Stimulated activated CD8-positive, alpha-beta memory T cell treated with anti-CD3 and anti-CD28 coated beads, Interleukin-4, amount 100 ng/mL, for 48 hours (primary cell): Measurements from ENCODE around the gene ZNF408.
"Not testable (repeated sequence)": the region's sequence is repeated elsewhere in the genome, so short reads cannot be mapped to it uniquely, and the experiment has no call there.

Experiments
- DNase-seq: peaks from one replicate; pipeline ENCODE4 v3.0.0-alpha.2; 2020

The ZNF408 gene

DNA sequence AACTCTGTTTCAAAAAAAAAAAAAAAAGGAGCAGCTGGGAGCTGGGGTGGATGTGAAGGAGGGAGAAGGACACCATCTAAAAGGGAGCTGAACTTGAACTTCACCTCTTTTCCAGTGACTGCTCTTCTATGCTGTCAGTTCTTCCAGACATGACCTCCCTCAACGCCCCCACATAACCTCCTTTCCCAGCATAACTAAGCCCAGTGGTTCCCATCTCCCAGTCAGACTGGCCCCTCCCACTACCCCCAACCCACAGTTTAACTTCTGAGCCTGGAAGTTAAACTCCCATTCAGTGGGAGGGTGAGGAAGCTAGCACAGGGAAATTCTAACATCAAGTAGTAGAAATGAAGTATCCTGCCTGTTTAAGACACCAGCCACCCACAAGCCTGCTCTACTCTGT, 2.2 kb upstream of the ZNF408 start:
- DNase-seq, result no peak

GRCh38 chr11:46701078-46701654, 335 bp downstream of the ZNF408 start:
- DNase-seq, result peak; percentile 32

DNA sequence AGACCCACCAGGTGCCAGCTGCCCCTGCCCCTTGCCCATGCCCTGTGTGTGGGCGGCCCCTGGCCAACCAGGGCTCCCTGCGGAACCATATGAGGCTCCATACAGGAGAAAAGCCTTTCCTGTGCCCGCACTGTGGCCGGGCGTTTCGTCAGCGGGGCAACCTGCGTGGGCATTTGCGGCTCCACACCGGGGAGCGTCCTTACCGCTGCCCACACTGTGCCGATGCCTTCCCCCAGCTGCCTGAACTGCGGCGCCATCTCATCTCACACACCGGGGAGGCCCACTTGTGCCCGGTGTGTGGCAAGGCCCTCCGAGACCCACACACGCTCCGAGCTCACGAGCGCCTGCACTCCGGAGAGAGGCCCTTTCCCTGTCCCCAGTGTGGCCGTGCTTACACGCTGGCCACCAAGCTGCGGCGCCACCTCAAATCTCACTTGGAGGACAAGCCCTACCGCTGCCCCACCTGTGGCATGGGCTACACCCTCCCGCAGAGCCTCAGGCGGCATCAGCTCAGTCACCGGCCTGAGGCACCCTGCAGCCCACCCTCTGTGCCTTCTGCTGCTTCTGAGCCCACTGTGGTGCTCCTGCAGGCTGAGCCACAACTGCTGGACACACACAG, 4.3 kb downstream of the ZNF408 start:
- no peak for DNase-seq

- no peak for DNase-seq
Measured at GRCh38 chr11:46706886-46707285, 6.1 kb downstream of the ZNF408 start.

DNA sequence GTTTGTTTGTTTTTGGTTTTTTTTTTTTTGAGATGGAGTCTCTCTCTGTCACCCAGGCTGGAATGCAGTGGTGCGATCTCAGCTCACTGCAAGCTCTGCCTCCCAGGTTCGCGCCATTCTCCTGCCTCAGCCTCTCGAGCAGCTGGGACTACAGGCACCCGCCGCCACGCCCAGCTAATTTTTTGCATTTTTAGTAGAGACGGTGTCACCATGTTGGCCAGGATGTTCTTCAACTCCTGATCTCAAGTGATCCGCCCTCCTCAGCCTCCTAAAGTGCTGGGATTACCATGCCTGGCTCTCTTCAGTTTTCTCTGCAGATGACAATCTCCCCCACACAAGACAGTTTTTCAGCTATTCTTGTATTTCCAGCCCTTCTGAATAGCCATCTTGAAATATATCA, 8.5 kb downstream of the ZNF408 start:
- not testable (repeated sequence) for DNase-seq

GRCh38 chr11:46710821-46711269, 10.0 kb downstream of the ZNF408 start:
- no peak for DNase-seq

DNA sequence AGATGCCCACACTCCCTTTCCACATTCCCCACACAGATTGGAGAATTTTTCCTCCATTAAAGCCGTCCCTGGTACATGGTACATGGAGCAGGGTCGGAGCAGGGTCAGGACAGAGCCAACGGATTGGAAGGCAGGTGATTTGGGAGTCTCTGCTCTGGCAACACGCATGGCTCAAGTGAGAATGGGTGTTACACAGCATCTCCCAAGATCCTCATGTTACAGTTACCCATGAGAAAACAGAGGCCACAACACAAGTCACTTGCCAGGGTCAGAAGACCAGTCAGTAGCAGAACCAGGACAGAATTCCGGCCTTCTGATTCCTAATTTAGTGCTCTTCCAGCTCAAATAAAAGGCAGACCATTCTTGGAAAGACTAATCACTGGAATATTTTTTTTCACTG, 10.5 kb downstream of the ZNF408 start:
- DNase-seq, result no peak

- DNase-seq, result no peak
Measured at GRCh38 chr11:46712874-46713576, 12.2 kb downstream of the ZNF408 start.

DNA sequence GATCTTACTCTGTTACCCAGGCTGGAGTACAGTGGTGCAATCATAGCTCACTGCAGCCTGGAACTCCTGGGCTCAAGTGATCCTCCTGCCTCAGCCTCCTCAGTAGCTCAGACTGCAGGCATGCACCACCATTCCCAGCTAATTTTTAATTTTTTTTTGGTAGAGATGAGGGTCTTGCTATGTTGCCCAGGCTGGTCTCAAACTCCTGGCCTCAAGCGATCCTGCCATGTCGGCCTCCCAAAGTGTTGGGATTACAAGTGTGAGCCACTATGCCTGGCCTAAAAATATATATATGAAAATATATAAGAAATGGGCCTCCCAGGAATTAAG, 17.0 kb downstream of the ZNF408 start:
- DNase-seq, result not testable (repeated sequence)

DNA sequence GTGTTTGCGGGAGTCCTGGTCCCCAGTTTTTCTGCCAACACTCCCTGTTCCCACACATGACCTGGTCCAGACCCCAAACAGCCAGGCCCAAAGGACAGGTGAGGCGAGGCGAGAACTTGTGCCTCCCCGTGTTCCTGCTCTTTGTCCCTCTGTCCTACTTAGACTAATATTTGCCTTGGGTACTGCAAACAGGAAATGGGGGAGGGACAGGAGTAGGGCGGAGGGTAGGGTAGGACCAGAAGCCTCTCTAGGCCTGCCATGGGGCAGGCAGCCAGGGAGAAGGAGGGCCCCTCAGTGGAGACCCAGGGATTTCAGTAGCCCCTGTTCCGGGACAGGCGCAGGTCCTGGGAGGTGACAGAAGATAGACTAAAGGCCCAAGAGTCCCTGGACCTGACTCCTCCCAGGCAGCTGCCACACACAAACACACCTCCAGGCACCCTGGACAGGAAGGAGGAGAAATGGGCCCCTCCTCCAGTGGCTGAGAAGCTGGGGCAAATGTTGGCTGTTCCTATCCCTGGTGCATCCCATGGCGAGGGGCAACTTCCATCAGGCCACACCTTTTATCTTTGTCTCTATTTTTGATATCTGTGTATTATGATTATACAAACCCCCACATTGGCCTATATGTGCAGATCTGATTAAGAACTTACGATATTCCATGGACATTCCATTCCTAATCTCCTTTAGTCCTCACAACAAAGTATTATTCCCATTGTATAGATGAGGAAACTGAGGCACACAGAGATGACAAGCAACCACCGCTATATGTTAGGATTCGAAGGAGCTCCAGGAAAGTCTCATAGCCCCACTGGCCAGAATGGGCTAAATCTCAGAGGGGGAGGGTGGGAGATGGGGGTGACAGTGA, 17.6 kb downstream of the ZNF408 start:
- no peak for DNase-seq

GRCh38 chr11:46719048-46719542, 18.3 kb downstream of the ZNF408 start, which contains the start of gene F2:
F2 (plus strand) TSS chr11:46719213; CDS start chr11:46719236, 23 bp downstream.
- DNase-seq, result no peak

- no peak for DNase-seq
Measured at GRCh38 chr11:46719543-46720218, 18.9 kb downstream of the ZNF408 start.

DNA sequence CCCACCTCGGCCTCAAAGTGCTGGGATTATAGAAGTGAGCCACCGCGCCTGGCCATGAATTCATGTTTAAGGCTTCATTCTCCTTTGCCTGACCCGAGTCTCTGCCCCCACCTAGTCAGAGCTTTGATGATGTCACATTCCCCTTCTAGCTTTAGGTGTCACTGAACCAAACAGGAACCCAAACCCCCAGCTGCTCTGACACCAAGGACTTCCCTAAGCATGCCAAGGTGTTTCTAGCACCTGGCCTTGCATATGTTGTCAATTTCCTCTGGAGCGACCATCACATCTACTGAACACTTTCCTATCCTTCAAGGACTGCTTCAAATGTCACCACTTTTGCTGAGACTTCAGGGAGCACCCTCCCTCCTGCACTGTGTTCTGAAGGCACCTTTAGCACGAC, 20.5 kb downstream of the ZNF408 start:
- DNase-seq, result no peak

- DNase-seq, result no peak
Measured at GRCh38 chr11:46722566-46723358, 21.9 kb downstream of the ZNF408 start.

DNA sequence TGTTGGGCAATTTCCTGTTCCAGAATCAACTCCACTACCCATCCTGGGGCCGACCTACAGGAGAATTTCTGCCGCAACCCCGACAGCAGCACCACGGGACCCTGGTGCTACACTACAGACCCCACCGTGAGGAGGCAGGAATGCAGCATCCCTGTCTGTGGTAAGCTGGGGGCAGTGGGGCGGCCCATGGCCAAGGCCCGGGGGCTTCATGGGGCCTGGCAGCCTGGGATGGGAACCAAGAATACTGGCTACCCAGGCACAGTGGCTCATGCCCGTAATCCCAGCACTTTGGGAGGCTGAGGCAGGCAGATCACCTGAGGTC, 22.5 kb downstream of the ZNF408 start:
- DNase-seq, result no peak

- no peak for DNase-seq
Measured at GRCh38 chr11:46724088-46724487, 23.3 kb downstream of the ZNF408 start.

DNA sequence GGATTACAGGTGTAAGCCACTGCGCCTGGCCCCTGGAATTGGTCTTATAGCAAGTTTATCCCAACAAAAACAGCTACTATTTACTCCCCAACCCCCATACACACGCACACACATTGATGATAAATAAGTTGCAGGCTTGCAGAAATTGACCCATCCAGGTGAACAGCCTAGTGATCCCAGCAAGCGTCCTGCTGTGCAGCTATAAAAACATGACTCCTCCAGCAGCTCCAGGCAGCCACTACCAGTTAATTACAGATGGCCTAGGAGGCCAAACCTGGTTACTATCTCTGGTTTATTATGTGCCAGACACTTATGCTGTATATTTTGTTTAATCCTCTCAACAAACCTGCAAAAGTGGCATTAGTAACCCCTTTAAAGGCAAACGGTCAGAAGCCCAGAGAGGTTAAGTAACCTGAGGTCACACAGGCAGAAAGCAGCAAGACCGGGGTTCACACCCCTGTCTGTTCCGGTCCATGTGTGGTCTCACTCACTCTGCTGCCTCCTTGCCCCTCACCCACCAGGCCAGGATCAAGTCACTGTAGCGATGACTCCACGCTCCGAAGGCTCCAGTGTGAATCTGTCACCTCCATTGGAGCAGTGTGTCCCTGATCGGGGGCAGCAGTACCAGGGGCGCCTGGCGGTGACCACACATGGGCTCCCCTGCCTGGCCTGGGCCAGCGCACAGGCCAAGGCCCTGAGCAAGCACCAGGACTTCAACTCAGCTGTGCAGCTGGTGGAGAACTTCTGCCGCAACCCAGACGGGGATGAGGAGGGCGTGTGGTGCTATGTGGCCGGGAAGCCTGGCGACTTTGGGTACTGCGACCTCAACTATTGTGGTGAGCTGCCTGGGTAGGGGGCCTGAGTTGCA, 24.7 kb downstream of the ZNF408 start:
- no peak for DNase-seq

GRCh38 chr11:46726206-46726862, 25.5 kb downstream of the ZNF408 start:
- no peak for DNase-seq

DNA sequence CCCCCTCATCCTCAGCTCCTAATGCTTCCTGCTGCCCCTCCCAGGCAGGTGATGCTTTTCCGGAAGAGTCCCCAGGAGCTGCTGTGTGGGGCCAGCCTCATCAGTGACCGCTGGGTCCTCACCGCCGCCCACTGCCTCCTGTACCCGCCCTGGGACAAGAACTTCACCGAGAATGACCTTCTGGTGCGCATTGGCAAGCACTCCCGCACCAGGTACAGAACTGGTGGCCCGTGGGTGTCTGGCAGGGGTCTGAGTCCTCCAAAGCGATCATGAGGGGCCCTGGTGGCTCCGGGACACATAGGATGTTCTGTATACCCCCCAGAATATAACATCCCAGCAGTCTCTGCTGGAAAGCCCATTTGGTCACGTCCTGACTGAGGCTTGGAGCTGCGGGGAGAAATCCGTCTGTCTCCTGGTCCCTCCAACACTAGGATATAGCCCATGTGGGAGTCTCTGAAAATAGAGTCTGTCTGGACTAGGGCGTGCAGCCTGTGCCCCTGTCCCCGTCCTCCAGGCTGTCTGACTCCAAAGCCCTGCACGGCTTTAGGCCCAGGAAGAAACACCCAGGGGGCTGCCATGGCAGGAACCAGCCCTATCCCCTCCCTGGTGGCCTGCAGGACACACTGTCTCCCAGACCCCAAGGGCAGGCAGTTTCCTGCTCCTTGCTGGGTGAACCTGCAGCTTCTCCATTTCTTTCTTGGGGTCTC, 27.3 kb downstream of the ZNF408 start:
- DNase-seq, result no peak

GRCh38 chr11:46728659-46729040, 27.8 kb downstream of the ZNF408 start:
- DNase-seq, result no peak
